HEK293T (cell line): ENCODE results near the gene CAV2.

Experiments
- ARNT ChIP-seq: fragments of 450-650 bp; IDR thresholded peaks from 2 replicates; pipeline ENCODE4 v1.6.1; 2017; ENCODE audit warnings: mild to moderate bottlenecking
- BHLHE40 ChIP-seq: fragments of 450-650 bp; IDR thresholded peaks from 2 replicates; pipeline ENCODE4 v1.6.1; 2016; ENCODE audit warnings: mild to moderate bottlenecking, moderate library complexity, borderline replicate concordance
- ELF4 ChIP-seq: fragments of 450-650 bp; IDR thresholded peaks from 2 replicates; pipeline ENCODE4 v1.6.1; 2017; ENCODE audit warnings: antibody characterized with exemption
- FOXA1 ChIP-seq: fragments of 450-650 bp; IDR thresholded peaks from 2 replicates; pipeline ENCODE4 v1.6.1; 2016; ENCODE audit warnings: mild to moderate bottlenecking
- FOXK2 ChIP-seq: fragments of 450-650 bp; IDR thresholded peaks from 2 replicates; pipeline ENCODE4 v1.6.1; 2016; ENCODE audit warnings: mild to moderate bottlenecking
- HDGF ChIP-seq: fragments of 450-650 bp; IDR thresholded peaks from 2 replicates; pipeline ENCODE4 v1.6.1; 2017; ENCODE audit warnings: antibody characterized with exemption, borderline replicate concordance

GRCh38 chr7:116468534-116468933, 31.0 kb upstream of the CAV2 start:
- TF ChIP-seq BHLHE40, result no peak
- TF ChIP-seq ELF4, result no peak
- TF ChIP-seq FOXA1, result no peak
- no peak for TF ChIP-seq FOXK2
- TF ChIP-seq ARNT, result no peak
- TF ChIP-seq HDGF, result no peak
